Activated CD4-positive, alpha-beta memory T cell treated with anti-CD3 and anti-CD28 coated beads for 36 hours (primary cell): ENCODE data around the gene SOS1. TPM values are rescaled to one million over a fixed set of nuclear protein-coding genes. Genes with fewer than 3 reads are reported as not detected.
"Not testable (repeated sequence)": the region's sequence is repeated elsewhere in the genome, so short reads cannot be mapped to it uniquely, and the experiment has no call there.

Experiments used
- CTCF ChIA-PET: fragments of 350-600 bp; sonication (Branson Sonifier 250); formaldehyde crosslinking; loops from one replicate; lab custom pipeline; 2021; ENCODE audit warnings: antibody characterized with exemption, inconsistent platforms; lab: Charles Lee
- POLR2A ChIA-PET: fragments of 350-600 bp; sonication (Branson Sonifier 250); formaldehyde crosslinking; loops from one replicate; lab custom pipeline; 2021; ENCODE audit warnings: antibody characterized with exemption; lab: Charles Lee
- DNase-seq: peaks from one replicate; pipeline ENCODE4 v3.0.0-alpha.2; 2020
- H3K27ac Mint-ChIP-seq: one replicate; pipeline ENCODE4 v1.8.0; 2021; ENCODE audit warnings: mixed read lengths
- H3K27me3 Mint-ChIP-seq: one replicate; pipeline ENCODE4 v1.8.0; 2021; ENCODE audit warnings: mixed read lengths
- H3K36me3 Mint-ChIP-seq: one replicate; pipeline ENCODE4 v1.8.0; 2021; ENCODE audit warnings: mixed read lengths
- H3K4me1 Mint-ChIP-seq: one replicate; pipeline ENCODE4 v1.8.0; 2021; ENCODE audit warnings: low read depth, mixed read lengths
- H3K4me3 Mint-ChIP-seq: one replicate; pipeline ENCODE4 v1.8.0; 2021; ENCODE audit warnings: mild to moderate bottlenecking, mixed read lengths
- H3K9me3 Mint-ChIP-seq: one replicate; pipeline ENCODE4 v1.8.0; 2021; ENCODE audit warnings: mixed read lengths
- intact Hi-C: fragments of 100-400 bp; cut with micrococcal nuclease; formaldehyde crosslinking; loops from one replicate; pipeline ENCODE4 v1.15.1; 2023
- total RNA-seq, 2 experiments: library from RNA; stranded (reverse); gene quantifications; one replicate each; pipeline ENCODE4 v1.2.3, GENCODE V29; 2021

The SOS1 gene
- total RNA-seq, 2 experiments from 2014 or later: 34.4 to 41.2 TPM

DNA sequence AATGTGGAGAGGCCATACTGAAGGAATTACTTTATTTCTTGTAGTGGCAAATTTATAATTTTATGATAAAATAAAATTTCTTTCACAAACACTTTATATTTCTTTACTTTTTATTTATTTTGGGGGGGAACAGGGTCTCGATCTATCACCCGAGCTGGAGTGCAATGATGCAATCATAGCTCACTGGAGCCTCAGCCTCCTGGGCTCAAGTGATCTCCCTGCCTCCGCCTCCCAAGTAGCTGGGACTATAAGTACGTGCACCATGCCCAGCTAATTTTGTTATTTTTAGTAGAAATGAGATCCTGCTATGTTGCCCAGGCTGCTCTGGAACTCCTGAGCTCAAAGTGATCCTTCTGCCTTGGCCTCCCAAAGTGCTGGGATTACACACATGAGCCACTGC lies 59.6 kb downstream of the SOS1 start:
- no peaks in the 10 kb centered on the region for H3K36me3 Mint-ChIP-seq
- intact Hi-C loops: no loop called here
- H3K4me1 Mint-ChIP-seq: peaks cover 6% of the 10 kb centered on the region
- no peaks in the 10 kb centered on the region for H3K9me3 Mint-ChIP-seq
- no peaks in the 10 kb centered on the region for H3K27me3 Mint-ChIP-seq
- POLR2A ChIA-PET: interaction anchor here (1.3 kb wide), 1 partner anchor 58 kb away, joined by 3 read pairs; no protein-coding TSS in a partner anchor
- H3K4me3 Mint-ChIP-seq: no peak overlapping the region
- CTCF ChIA-PET: interaction anchor here (0.6 to 16.3 kb wide), 4 partner anchors 59 to 561 kb away, joined by 3 to 410 read pairs (median 4); partner anchors contain the start of gene SOS1
- no peak for DNase-seq
- no peak overlapping the region for H3K27ac Mint-ChIP-seq

DNA sequence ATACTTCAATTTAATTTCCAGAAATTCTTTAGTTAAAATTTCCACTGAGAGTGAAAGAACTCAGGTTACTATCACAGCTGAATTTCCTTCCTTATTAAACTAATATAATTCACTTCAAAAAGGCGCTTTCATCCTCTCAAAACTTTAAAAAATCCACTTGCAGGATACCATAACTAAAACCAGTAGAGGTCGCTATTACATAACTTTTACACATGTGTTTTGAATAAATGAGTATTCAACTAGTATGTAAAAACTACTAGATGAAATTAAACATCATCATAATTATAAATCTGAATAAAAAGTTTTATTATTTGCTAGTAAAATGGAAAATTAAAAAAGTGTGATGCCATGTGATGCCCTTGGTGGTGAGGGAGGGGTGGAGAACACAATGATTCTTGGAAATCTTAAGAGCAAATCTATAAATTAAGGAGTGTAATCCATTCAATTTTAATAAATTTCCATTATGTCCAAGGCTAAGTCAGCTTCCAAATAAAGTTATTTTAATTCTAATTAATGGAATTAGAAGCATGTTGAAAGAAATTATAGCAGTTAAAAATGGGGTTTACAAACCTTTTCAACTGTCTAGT lies 61.4 kb downstream of the SOS1 start:
- intact Hi-C loops: loop anchor here (1.0 to 5.0 kb wide), 3 partner anchors 61 to 169 kb away; partner anchors contain the start of gene SOS1
- Mint-ChIP-seq H3K4me3 (no peak overlapping the region), H3K4me1 (no peaks in the 10 kb centered on the region), H3K36me3 (peaks cover 4% of the 10 kb centered on the region), H3K27ac (no peak overlapping the region), H3K27me3 (no peaks in the 10 kb centered on the region), H3K9me3 (no peaks in the 10 kb centered on the region)
- ChIA-PET CTCF (interaction anchor here (0.9 to 16.3 kb wide), 18 partner anchors 9 to 222 kb away, joined by 3 to 410 read pairs (median 5); partner anchors contain the start of gene SOS1), POLR2A (no interaction called here)
- no peak for DNase-seq

DNA sequence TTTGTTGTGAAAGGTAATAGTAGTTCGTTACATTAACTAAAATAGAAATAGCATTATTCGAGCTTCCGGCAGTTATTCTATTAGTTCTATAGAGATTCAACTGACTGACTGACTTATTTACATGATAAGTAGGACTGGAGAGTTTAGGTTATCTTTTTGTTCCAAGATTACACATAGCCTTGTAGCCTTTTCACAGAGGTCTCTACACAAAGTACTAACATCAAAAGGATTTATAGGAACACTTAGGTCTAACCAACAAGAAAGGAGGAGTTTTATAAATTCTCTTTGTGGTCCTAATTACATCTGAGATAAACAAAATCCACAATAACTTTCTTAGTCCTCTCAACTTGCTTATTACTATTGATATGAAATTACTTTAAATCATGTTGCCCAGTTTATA lies 62.8 kb downstream of the SOS1 start:
- peaks cover 12% of the 10 kb centered on the region for H3K36me3 Mint-ChIP-seq
- intact Hi-C loops: loop anchor here (2.0 to 5.0 kb wide), 2 partner anchors 63 to 111 kb away; partner anchors contain the start of gene SOS1
- ChIA-PET POLR2A (no interaction called here), CTCF (interaction anchor here (0.6 to 16.3 kb wide), 9 partner anchors 11 to 169 kb away, joined by 3 to 410 read pairs (median 5); partner anchors contain the start of gene SOS1)
- DNase-seq: no peak
- H3K9me3 Mint-ChIP-seq: no peaks in the 10 kb centered on the region
- no peak overlapping the region for H3K27ac Mint-ChIP-seq
- H3K4me1 Mint-ChIP-seq: no peaks in the 10 kb centered on the region
- no peaks in the 10 kb centered on the region for H3K27me3 Mint-ChIP-seq
- H3K4me3 Mint-ChIP-seq: no peak overlapping the region

DNA sequence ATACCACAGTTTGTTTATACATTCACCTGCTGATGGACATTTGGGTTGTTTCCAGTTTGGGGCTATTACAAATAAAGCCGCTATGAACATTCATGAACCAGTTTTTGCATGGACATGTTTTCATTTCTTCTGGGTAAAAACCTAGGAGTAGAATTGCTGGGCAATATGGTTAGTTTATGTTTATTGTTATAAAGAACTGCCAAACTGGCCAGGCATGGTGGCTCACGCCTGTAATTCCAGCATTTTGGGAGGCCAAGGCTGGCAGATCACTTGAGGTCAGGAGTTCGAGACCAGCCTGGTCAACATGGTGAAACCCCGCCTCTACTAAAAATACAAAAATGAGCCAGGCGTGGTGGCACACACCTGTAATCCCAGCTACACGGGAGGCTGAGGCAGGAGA lies 68.2 kb downstream of the SOS1 start:
- H3K27me3 Mint-ChIP-seq, H3K27ac Mint-ChIP-seq, POLR2A ChIA-PET, H3K4me3 Mint-ChIP-seq, intact Hi-C loops, CTCF ChIA-PET, DNase-seq, H3K9me3 Mint-ChIP-seq, H3K4me1 Mint-ChIP-seq: not testable (repeated sequence)
- peaks cover 24% of the 10 kb centered on the region for H3K36me3 Mint-ChIP-seq

DNA sequence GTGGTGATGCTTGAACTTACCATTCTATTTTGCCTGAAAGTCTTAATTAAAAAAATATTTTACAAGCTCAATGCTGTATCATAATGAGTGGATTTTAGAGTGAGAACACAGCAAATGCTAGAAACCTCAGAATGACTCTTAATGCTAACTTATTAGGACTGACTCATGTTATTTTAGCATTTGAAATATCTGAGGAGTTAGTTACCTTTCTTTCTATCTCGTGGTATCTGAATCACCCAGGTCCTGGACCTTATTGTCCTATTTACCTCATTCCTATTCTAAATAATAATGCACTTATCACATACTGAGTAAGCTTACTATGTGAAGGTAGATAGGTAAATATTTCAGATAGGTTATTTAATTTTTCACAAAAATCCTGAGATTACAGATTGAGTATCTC lies 70.7 kb downstream of the SOS1 start:
- ChIA-PET CTCF (interaction anchor here (1.5 to 1.6 kb wide), 2 partner anchors 9 to 180 kb away, joined by 6 read pairs; no protein-coding TSS in a partner anchor), POLR2A (no interaction called here)
- DNase-seq: no peak
- Mint-ChIP-seq H3K27me3 (no peaks in the 10 kb centered on the region), H3K4me1 (no peaks in the 10 kb centered on the region), H3K4me3 (no peak overlapping the region), H3K36me3 (peaks cover 30% of the 10 kb centered on the region), H3K9me3 (no peaks in the 10 kb centered on the region), H3K27ac (no peak overlapping the region)
- intact Hi-C loops: no loop called here

DNA sequence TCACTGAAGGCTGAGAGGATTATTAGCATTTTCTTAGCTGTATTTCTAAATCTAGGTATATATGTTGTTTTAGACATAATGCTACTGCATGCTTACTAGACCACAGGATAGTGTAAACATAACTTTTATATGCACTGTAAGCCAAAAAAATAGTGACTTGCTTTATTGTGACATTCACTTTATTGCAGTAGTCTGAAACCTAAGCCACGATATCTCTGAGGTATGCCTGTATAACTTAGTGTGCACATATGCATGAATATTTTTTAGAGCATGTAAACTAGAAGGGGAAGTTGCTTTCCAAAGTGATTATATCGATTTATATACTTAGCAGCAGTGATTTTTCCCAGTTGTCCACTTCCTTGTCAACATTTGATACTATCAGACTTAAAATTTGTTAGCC lies 81.8 kb downstream of the SOS1 start:
- intact Hi-C loops: no loop called here
- Mint-ChIP-seq H3K27ac (no peak overlapping the region), H3K9me3 (no peaks in the 10 kb centered on the region), H3K4me1 (no peaks in the 10 kb centered on the region), H3K36me3 (peaks cover 4% of the 10 kb centered on the region), H3K27me3 (no peaks in the 10 kb centered on the region), H3K4me3 (no peak overlapping the region)
- DNase-seq: no peak
- CTCF ChIA-PET: interaction anchor here (2.0 kb wide), 1 partner anchor 20 kb away, joined by 4 read pairs; no protein-coding TSS in a partner anchor
- POLR2A ChIA-PET: no interaction called here

DNA sequence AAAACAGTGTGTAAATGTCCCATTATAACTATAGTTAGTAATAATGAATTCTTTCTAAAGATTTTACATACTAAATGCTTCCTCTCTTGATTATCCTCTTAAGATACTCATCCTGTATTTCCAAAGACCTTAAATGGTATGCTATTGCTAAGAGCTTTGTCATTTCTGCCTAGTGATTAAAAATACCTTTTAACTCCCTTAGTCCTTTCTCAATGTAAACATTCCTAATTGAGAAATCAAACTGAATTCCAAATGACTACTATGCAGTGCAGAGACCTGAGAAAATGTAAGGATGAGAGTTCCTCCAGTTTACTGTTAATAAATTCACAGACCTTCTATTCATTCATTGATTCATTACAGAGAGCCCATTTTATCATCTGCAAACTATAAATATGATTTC lies 86.9 kb downstream of the SOS1 start:
- Mint-ChIP-seq H3K27me3 (no peaks in the 10 kb centered on the region), H3K4me1 (peaks cover 4% of the 10 kb centered on the region), H3K4me3 (no peak overlapping the region), H3K9me3 (no peaks in the 10 kb centered on the region), H3K27ac (no peak overlapping the region), H3K36me3 (peaks cover 9% of the 10 kb centered on the region)
- POLR2A ChIA-PET: no interaction called here
- no peak for DNase-seq
- CTCF ChIA-PET: interaction anchor here (0.8 kb wide), 1 partner anchor 25 kb away, joined by 3 read pairs; no protein-coding TSS in a partner anchor
- intact Hi-C loops: no loop called here

DNA sequence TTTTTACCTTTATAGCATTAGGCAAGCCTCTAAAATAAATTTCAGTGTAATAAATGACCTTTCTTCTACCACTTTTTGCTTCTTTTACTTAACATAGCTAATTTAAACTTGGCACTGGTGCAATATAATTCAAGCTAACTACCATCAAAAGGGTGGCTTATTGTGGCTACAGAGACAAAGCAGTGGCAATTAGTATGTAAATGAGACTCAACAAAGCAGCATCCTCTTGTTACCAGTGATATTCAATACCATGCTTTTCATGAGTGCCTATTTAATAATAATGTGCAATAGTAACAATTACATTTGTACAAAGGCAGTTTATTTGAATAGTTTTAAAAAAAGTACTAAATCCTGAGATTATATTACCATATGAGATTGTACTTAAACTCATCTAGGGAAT lies 93.4 kb downstream of the SOS1 start:
- H3K27me3 Mint-ChIP-seq: no peaks in the 10 kb centered on the region
- H3K4me3 Mint-ChIP-seq: no peak overlapping the region
- H3K27ac Mint-ChIP-seq: no peak overlapping the region
- ChIA-PET POLR2A (no interaction called here), CTCF (no interaction called here)
- H3K9me3 Mint-ChIP-seq: no peaks in the 10 kb centered on the region
- H3K36me3 Mint-ChIP-seq: peaks cover 10% of the 10 kb centered on the region
- intact Hi-C loops: no loop called here
- peaks cover 5% of the 10 kb centered on the region for H3K4me1 Mint-ChIP-seq
- DNase-seq: no peak

DNA sequence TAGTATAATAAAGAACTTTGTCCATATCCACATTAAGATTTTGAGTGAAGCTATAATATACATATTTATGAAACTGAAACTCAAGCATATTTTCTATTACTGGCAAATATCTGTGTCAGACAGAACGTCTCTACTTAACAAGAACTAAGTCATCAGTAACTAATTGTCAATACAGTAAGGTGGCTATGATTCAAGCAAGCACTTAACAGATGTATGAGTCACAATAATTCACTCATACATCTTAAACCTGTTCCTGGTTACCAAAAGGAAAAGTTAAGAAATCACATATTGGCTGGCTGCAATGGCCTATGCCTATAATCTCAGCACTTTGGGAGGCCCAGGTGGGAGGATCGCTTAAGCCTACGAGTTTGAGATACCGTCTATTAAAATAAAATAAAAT lies 96.0 kb downstream of the SOS1 start:
- Mint-ChIP-seq H3K27me3 (no peaks in the 10 kb centered on the region), H3K4me1 (peaks cover 3% of the 10 kb centered on the region), H3K9me3 (no peaks in the 10 kb centered on the region), H3K27ac (no peak overlapping the region), H3K4me3 (no peak overlapping the region), H3K36me3 (peaks cover 6% of the 10 kb centered on the region)
- ChIA-PET POLR2A (interaction anchor here (0.6 kb wide), 1 partner anchor 8 kb away, joined by 3 read pairs; no protein-coding TSS in a partner anchor), CTCF (no interaction called here)
- no peak for DNase-seq
- intact Hi-C loops: no loop called here

DNA sequence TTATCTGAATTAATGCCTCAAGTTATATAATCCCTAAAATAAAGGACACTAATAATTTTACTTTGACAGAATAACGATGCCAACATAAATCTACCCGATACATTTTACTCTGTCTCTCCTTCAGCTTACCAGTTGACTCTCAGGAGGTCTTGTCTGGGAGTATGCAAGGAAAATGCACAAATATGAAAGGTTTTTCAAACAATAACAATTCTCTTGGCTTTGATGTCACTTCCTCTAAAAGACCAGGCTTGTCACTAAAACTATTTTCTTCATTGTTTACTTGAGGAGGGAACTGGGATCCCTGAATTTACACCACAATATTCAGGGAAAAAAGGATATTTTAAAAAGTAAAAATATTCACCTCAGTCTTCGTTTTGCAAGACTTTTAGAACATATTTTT lies 97.2 kb downstream of the SOS1 start:
- H3K27ac Mint-ChIP-seq: no peak overlapping the region
- ChIA-PET POLR2A (no interaction called here), CTCF (no interaction called here)
- no peaks in the 10 kb centered on the region for H3K9me3 Mint-ChIP-seq
- no peaks in the 10 kb centered on the region for H3K27me3 Mint-ChIP-seq
- peaks cover 8% of the 10 kb centered on the region for H3K36me3 Mint-ChIP-seq
- peaks cover 3% of the 10 kb centered on the region for H3K4me1 Mint-ChIP-seq
- DNase-seq: no peak
- no peak overlapping the region for H3K4me3 Mint-ChIP-seq
- intact Hi-C loops: no loop called here

DNA sequence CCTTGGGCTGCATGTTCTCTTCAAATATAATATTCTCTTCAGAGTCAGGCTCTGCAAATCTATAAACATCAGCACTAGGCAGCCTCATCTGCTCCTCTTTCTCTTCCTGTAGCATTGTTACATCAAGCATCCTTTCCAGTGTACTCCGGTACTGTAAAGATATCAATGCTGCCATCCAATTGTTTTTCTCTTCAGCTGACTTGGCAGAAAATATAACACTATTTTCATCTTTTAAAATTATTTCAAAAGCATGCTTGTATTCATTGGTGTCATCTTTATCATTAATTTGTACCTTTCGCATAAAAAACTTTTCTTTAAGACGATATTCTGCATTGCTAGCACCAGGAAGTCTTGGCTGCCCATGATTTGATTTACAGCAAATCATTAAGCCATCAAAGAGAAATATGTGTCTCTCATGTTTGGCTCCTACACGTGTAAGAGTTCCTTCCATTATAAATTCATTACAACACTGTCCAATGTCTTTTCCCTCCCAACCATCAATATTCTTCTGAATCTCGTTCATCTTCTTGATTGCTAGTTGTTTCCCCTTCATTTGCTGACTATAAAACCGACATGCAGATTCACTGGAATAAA lies 98.1 kb downstream of the SOS1 start:
- Mint-ChIP-seq H3K4me1 (peaks cover 3% of the 10 kb centered on the region), H3K36me3 (peaks cover 7% of the 10 kb centered on the region), H3K4me3 (no peak overlapping the region), H3K9me3 (no peaks in the 10 kb centered on the region), H3K27me3 (no peaks in the 10 kb centered on the region), H3K27ac (no peak overlapping the region)
- intact Hi-C loops: no loop called here
- ChIA-PET CTCF (interaction anchor here (0.6 kb wide), 1 partner anchor 170 kb away, joined by 3 read pairs; no protein-coding TSS in a partner anchor), POLR2A (no interaction called here)
- no peak for DNase-seq

DNA sequence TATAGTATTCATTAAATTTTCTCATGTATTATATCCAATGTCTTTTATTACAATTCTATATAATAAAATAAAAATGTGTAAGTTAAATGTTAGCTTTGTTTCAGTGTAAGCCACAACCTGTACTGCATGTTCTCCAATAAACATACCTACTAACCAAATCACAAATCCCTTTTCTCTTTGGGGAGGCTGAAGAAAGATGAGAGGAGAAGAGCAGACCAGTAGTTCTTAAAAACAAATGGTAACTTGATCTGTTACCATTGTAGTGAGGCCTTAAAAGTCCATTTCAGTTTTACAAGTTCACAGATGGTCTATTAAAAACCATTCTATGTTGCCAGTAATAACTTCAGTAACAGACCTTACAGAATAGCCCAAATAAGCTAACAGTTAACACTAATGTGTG lies 100.5 kb downstream of the SOS1 start:
- intact Hi-C loops: no loop called here
- DNase-seq: no peak
- H3K9me3 Mint-ChIP-seq: no peaks in the 10 kb centered on the region
- H3K27ac Mint-ChIP-seq: no peak overlapping the region
- CTCF ChIA-PET: interaction anchor here (0.6 to 0.7 kb wide), 2 partner anchors 88 to 209 kb away, joined by 3 to 4 read pairs; no protein-coding TSS in a partner anchor
- POLR2A ChIA-PET: no interaction called here
- no peak overlapping the region for H3K4me3 Mint-ChIP-seq
- no peaks in the 10 kb centered on the region for H3K27me3 Mint-ChIP-seq
- H3K36me3 Mint-ChIP-seq: peaks cover 7% of the 10 kb centered on the region
- H3K4me1 Mint-ChIP-seq: peaks cover 3% of the 10 kb centered on the region
